B cell (primary cell): ENCODE data around the gene ERC1. TPM values are rescaled to one million over a fixed set of nuclear protein-coding genes. Genes with fewer than 3 reads are reported as not detected.

Source experiments
- ATAC-seq: fragments of 200-7000 bp; cut with Tn5 transposase; one replicate; pipeline ENCODE4 v1.10.0; 2021; ENCODE audit warnings: low read depth, mild to moderate bottlenecking, moderate number of reproducible peaks, moderate library complexity
- CTCF ChIA-PET: fragments of 350-600 bp; sonication (Branson Sonifier 250); formaldehyde crosslinking; loops from one replicate; lab custom pipeline; 2021; ENCODE audit warnings: antibody characterized with exemption, inconsistent platforms; lab: Charles Lee
- POLR2A ChIA-PET: fragments of 350-600 bp; sonication (Branson Sonifier 250); formaldehyde crosslinking; loops from one replicate; lab custom pipeline; 2021; ENCODE audit warnings: antibody characterized with exemption; lab: Charles Lee
- DNase-seq: peaks from one replicate; pipeline ENCODE4 v3.0.0; 2013
- H2AFZ ChIP-seq: 2 replicates; pipeline ENCODE4 v1.6.1; 2012; ENCODE audit warnings: mild to moderate bottlenecking, low read depth, low read length; ENCODE audit not compliant: insufficient read depth, poor library complexity, severe bottlenecking
- H3K27ac ChIP-seq, 2 donors: 1 replicate in 1 of 2; 2 replicates in 1 of 2; pipeline ENCODE4 v1.5.1; 2012 to 2013; ENCODE audit warnings: low read length in 2 of 2, mild to moderate bottlenecking in 2 of 2, moderate library complexity in 1 of 2
- H3K27me3 ChIP-seq, 4 experiments: fragments of 200-600 bp in 1 of 4; sonication (generic) in 1 of 4; replicated peaks in 1 of 4; 1 replicate in 2 of 4; 2 replicates in 2 of 4; pipeline versions ENCODE4 v1.6.1 to v1.7.0; 2013 to 2016; ENCODE audit warnings: low read length in 3 of 4, mild to moderate bottlenecking in 2 of 4, mixed read lengths in 1 of 4, moderate library complexity in 1 of 4; ENCODE audit not compliant: insufficient read depth in 4 of 4, control insufficient read depth in 3 of 4; ENCODE audit errors: control extremely low read depth in 1 of 4
- H3K36me3 ChIP-seq, 2 experiments: replicated peaks in 1 of 2; 1 replicate in 1 of 2; 2 replicates in 1 of 2; pipeline versions ENCODE4 v1.6.1 to v1.7.1; 2013; ENCODE audit warnings: low read length in 1 of 2; ENCODE audit not compliant: insufficient read depth in 2 of 2, control insufficient read depth in 1 of 2; ENCODE audit errors: control extremely low read depth in 1 of 2, extremely low read depth in 1 of 2
- H3K4me1 ChIP-seq, 2 donors: fragments of 200-600 bp in 1 of 2; sonication (generic) in 1 of 2; 1 replicate in 1 of 2; 2 replicates in 1 of 2; pipeline versions ENCODE4 v1.5.1 to v1.6.1; 2013 to 2017; ENCODE audit warnings: low read length in 2 of 2; ENCODE audit not compliant: control insufficient read depth in 2 of 2, insufficient read depth in 2 of 2
- H3K4me2 ChIP-seq: replicated peaks from 2 replicates; pipeline ENCODE3; 2012; ENCODE audit warnings: mild to moderate bottlenecking, low read depth, low read length; ENCODE audit not compliant: poor library complexity, severe bottlenecking
- H3K4me3 ChIP-seq, 5 experiments: fragments of 200-600 bp in 1 of 5; sonication (generic) in 1 of 5; 1 replicate in 3 of 5; 2 replicates in 2 of 5; pipeline versions ENCODE4 v1.5.1 to v1.7.0; 2011 to 2016; ENCODE audit warnings: low read length in 4 of 5, mild to moderate bottlenecking in 4 of 5, low read depth in 2 of 5, control low read depth in 1 of 5, moderate library complexity in 1 of 5; ENCODE audit not compliant: insufficient read depth in 1 of 5; ENCODE audit errors: control extremely low read depth in 1 of 5, extremely low read depth in 1 of 5
- H3K79me2 ChIP-seq: fragments of 200-600 bp; sonication (generic); one replicate; pipeline ENCODE4 v1.6.0; 2016; ENCODE audit warnings: low read length; ENCODE audit not compliant: control insufficient read depth, insufficient read depth
- H3K9ac ChIP-seq: fragments of 200-600 bp; sonication (generic); 2 replicates; pipeline ENCODE4 v1.6.1; 2017; ENCODE audit warnings: mild to moderate bottlenecking, low read length, moderate library complexity
- H3K9me3 ChIP-seq, 3 donors: one replicate each; pipeline versions ENCODE4 v1.6.1 to v1.7.1; 2013; ENCODE audit warnings: low read length in 2 of 3; ENCODE audit not compliant: control insufficient read depth in 2 of 3, insufficient read depth in 1 of 3; ENCODE audit errors: control extremely low read depth in 1 of 3
- H4K20me1 ChIP-seq: 2 replicates; pipeline ENCODE4 v1.6.0; 2012; ENCODE audit warnings: mild to moderate bottlenecking, low read length; ENCODE audit not compliant: insufficient read depth, control insufficient read depth, poor library complexity, severe bottlenecking
- H3K27ac Mint-ChIP-seq: one replicate; pipeline ENCODE4 v1.8.0; 2021; ENCODE audit warnings: mixed read lengths
- H3K27me3 Mint-ChIP-seq: one replicate; pipeline ENCODE4 v1.8.0; 2021; ENCODE audit warnings: mixed read lengths
- H3K4me1 Mint-ChIP-seq: one replicate; pipeline ENCODE4 v1.8.0; 2021; ENCODE audit warnings: mixed read lengths
- H3K4me3 Mint-ChIP-seq: one replicate; pipeline ENCODE4 v1.8.0; 2021; ENCODE audit warnings: mixed read lengths
- H3K9me3 Mint-ChIP-seq: one replicate; pipeline ENCODE4 v1.8.0; 2022; ENCODE audit warnings: mixed read lengths; ENCODE audit not compliant: insufficient read depth
- EZH2 ChIP-seq: IDR thresholded peaks from 2 replicates; pipeline ENCODE4 v1.6.1; 2012; ENCODE audit warnings: borderline replicate concordance, low read depth, mild to moderate bottlenecking, moderate library complexity, low read length; ENCODE audit not compliant: insufficient read depth, poor library complexity, severe bottlenecking
- WGBS: methylation state at CpG from one replicate; pipeline ENCODE4 v1.1.5; 2013; ENCODE audit warnings: missing lambda C conversion rate; ENCODE audit not compliant: insufficient coverage; 5-methylcytosine and 5-hydroxymethylcytosine counted together
- intact Hi-C: fragments of 100-400 bp; cut with micrococcal nuclease; formaldehyde crosslinking; loops from one replicate; pipeline ENCODE4 v1.10.0; 2022
- polyA plus RNA-seq: library from polyadenylated mRNA; depleted of rRNA; stranded (reverse); fragments of >200 nt; gene quantifications from 2 replicates; pipeline ENCODE4 v1.2.3, GENCODE V29; 2012
- total RNA-seq, 2 donors: library from RNA; stranded (reverse); fragments of 120-200 nt in 1 of 2; gene quantifications; 1 replicate in 1 of 2; 2 replicates in 1 of 2; pipeline versions ENCODE4 v1.2.3 to v1.2.4, GENCODE V29; 2013 to 2022
- TF ChIP-seq, protein P1 (sequence below): fragments of 200-600 bp; IDR thresholded peaks from one replicate; pipeline ENCODE4 v1.8.0; 2022; ENCODE audit warnings: antibody characterized with exemption, mild to moderate bottlenecking

ERC1 gene
- total and polyA plus RNA-seq, 2 donors (not counting 1 experiment from before 2014, with no cell fraction given), result 4.0 to 77.6 TPM

DNA sequence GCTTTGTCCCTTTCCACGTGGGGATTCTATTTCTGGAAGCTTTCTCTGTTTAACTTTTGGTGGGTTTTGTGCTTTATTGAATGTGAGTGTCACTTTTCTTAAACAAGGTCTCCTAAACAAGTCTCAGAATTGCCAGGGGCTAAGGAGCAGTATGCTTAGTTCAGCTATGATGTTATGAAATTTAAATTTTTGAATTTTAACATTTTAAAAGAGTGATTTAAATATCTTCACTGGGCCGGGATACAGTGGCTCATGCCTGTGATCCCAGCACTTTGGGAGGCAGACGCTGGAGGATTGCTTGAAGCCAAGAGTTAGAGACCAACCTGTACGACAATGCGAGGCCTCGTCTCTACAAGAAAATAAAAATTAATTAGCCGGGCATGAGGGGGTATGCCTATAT, 276.2 kb downstream of the ERC1 start:
- Mint-ChIP-seq H3K27ac (no peak overlapping the region), H3K4me1 (peaks cover under 1% of the 10 kb centered on the region), H3K9me3 (no peaks in the 10 kb centered on the region), H3K27me3 (no peaks in the 10 kb centered on the region), H3K4me3 (no peak overlapping the region)
- Histone ChIP-seq H3K27ac (no peak overlapping the region), H3K4me2 (no peak overlapping the region), H3K36me3 (peaks cover 2 to 15% of the 10 kb centered on the region in 2 experiments), H3K4me3 (no peak overlapping the region), H3K9ac (no peak overlapping the region), H3K79me2 (no peaks in the 10 kb centered on the region), H2AFZ (no peak overlapping the region), H3K27me3 (no peaks in the 10 kb centered on the region), H4K20me1 (no peaks in the 10 kb centered on the region), H3K4me1 (no peaks in the 10 kb centered on the region), H3K9me3 (no peaks in the 10 kb centered on the region)
- TF ChIP-seq EZH2, result no peak
- TF ChIP-seq, protein P1, sequence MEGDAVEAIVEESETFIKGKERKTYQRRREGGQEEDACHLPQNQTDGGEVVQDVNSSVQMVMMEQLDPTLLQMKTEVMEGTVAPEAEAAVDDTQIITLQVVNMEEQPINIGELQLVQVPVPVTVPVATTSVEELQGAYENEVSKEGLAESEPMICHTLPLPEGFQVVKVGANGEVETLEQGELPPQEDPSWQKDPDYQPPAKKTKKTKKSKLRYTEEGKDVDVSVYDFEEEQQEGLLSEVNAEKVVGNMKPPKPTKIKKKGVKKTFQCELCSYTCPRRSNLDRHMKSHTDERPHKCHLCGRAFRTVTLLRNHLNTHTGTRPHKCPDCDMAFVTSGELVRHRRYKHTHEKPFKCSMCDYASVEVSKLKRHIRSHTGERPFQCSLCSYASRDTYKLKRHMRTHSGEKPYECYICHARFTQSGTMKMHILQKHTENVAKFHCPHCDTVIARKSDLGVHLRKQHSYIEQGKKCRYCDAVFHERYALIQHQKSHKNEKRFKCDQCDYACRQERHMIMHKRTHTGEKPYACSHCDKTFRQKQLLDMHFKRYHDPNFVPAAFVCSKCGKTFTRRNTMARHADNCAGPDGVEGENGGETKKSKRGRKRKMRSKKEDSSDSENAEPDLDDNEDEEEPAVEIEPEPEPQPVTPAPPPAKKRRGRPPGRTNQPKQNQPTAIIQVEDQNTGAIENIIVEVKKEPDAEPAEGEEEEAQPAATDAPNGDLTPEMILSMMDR, result no peak
- ATAC-seq, result no peak
- ChIA-PET POLR2A (no interaction called here), CTCF (interaction anchor here (1.1 kb wide), 1 partner anchor 150 kb away, joined by 3 read pairs; no protein-coding TSS in a partner anchor)
- intact Hi-C loops, result no loop called here
- no CpG with 5 or more reads among the region's 7 CpGs for WGBS
- no peak for DNase-seq

- H3K27ac ChIP-seq, result no peak overlapping the region
- no peak overlapping the region for H2AFZ ChIP-seq
- no peaks in the 10 kb centered on the region for H3K79me2 ChIP-seq
- H3K36me3 ChIP-seq, result peaks cover 1 to 6% of the 10 kb centered on the region in 2 experiments
- H3K4me1 ChIP-seq, result no peaks in the 10 kb centered on the region
- Mint-ChIP-seq H3K4me3 (no peak overlapping the region), H3K9me3 (no peaks in the 10 kb centered on the region), H3K27me3 (no peaks in the 10 kb centered on the region), H3K4me1 (no peaks in the 10 kb centered on the region), H3K27ac (no peak overlapping the region)
- TF ChIP-seq EZH2, result no peak
- TF ChIP-seq, protein P1, result no peak
- ATAC-seq (no peak), DNase-seq (no peak)
- no peaks in the 10 kb centered on the region for H3K9me3 ChIP-seq
- H3K27me3 ChIP-seq, result no peaks in the 10 kb centered on the region
- no peaks in the 10 kb centered on the region for H4K20me1 ChIP-seq
- no peak overlapping the region for H3K4me3 ChIP-seq
- no CpG with 5 or more reads among the region's 3 CpGs for WGBS
- intact Hi-C loops, result no loop called here
- ChIA-PET CTCF (no interaction called here), POLR2A (no interaction called here)
- H3K4me2 ChIP-seq, result no peak overlapping the region
- no peak overlapping the region for H3K9ac ChIP-seq
These were observed 281.1 kb downstream of the ERC1 start for GRCh38 chr12:1272142-1272541.
